T-helper 1 cell treated with Interleukin-12 subunit alpha and Interleukin-12 subunit beta and Interleukin-4 antibody, amounts not matched to agents 30 μg/mL and 1 μg/mL, for 36 hours (primary cell): ENCODE results near the gene JPH2.

ENCODE experiments used
- H3K27ac Mint-ChIP-seq: one replicate; pipeline ENCODE4 v1.8.0; 2021; ENCODE audit warnings: mild to moderate bottlenecking, mixed read lengths
- H3K27me3 Mint-ChIP-seq: one replicate; pipeline ENCODE4 v1.8.0; 2021; ENCODE audit warnings: low read depth, mixed read lengths
- H3K36me3 Mint-ChIP-seq: one replicate; pipeline ENCODE4 v1.8.0; 2021; ENCODE audit warnings: low read depth, mixed read lengths
- H3K4me1 Mint-ChIP-seq: one replicate; pipeline ENCODE4 v1.8.0; 2021; ENCODE audit warnings: low read depth, mixed read lengths
- H3K4me3 Mint-ChIP-seq: one replicate; pipeline ENCODE4 v1.8.0; 2021; ENCODE audit warnings: mild to moderate bottlenecking, moderate library complexity, mixed read lengths
- H3K9me3 Mint-ChIP-seq: one replicate; pipeline ENCODE4 v1.8.0; 2021; ENCODE audit warnings: mixed read lengths

JPH2 gene

DNA sequence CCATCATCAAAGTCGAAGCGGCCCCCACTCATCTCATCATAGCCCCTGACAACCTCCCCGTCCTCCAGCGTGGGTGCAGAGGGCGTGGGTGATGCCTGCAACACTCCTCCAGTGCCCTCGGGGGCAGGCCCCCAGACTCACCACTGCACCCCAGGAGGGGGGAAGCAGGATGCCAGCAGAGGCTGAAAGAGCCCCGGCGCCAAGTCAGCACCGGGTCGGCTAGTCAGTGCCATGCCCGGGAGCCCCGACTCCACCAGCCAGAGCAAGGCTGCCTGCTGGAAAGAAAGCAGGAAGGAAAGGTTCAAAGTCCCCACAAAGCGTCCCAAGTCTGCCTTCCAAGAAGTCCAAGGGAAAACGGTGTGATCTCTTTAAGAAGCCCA, 324 bp downstream of the JPH2 start:
- H3K4me3 Mint-ChIP-seq, result no peak overlapping the region
- H3K9me3 Mint-ChIP-seq, result no peaks in the 10 kb centered on the region
- H3K27me3 Mint-ChIP-seq, result peaks cover 60% of the 10 kb centered on the region
- no peaks in the 10 kb centered on the region for H3K36me3 Mint-ChIP-seq
- no peak overlapping the region for H3K27ac Mint-ChIP-seq
- H3K4me1 Mint-ChIP-seq, result peaks cover 15% of the 10 kb centered on the region

DNA sequence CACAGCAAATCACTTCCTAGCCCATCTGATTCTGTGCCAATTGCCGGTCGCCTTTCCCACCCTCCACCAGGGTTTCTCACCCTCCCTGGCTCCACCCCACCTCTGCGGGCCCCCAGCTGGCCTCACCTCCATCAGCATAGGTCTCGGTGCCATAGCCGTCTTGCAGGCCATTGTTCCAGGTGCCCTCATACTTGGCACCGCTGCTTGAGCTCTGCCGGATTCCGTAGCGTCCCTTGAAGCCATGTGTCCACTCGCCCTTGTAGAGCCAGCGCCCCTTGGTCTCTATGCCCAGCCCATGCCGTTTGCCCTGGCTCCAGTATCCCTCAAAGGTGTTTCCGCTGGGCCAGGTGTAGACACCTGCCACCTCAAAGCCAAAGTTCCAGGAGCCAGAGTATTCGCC, 787 bp downstream of the JPH2 start:
- H3K4me1 Mint-ChIP-seq, result peaks cover 15% of the 10 kb centered on the region
- peaks cover 63% of the 10 kb centered on the region for H3K27me3 Mint-ChIP-seq
- no peak overlapping the region for H3K27ac Mint-ChIP-seq
- no peaks in the 10 kb centered on the region for H3K9me3 Mint-ChIP-seq
- H3K36me3 Mint-ChIP-seq, result no peaks in the 10 kb centered on the region
- no peak overlapping the region for H3K4me3 Mint-ChIP-seq

GRCh38 chr20:44185574-44185973, 1.4 kb downstream of the JPH2 start:
- Mint-ChIP-seq H3K4me3 (no peak overlapping the region), H3K27ac (no peak overlapping the region), H3K4me1 (peaks cover 13% of the 10 kb centered on the region), H3K27me3 (peaks cover 66% of the 10 kb centered on the region), H3K9me3 (no peaks in the 10 kb centered on the region), H3K36me3 (no peaks in the 10 kb centered on the region)

DNA sequence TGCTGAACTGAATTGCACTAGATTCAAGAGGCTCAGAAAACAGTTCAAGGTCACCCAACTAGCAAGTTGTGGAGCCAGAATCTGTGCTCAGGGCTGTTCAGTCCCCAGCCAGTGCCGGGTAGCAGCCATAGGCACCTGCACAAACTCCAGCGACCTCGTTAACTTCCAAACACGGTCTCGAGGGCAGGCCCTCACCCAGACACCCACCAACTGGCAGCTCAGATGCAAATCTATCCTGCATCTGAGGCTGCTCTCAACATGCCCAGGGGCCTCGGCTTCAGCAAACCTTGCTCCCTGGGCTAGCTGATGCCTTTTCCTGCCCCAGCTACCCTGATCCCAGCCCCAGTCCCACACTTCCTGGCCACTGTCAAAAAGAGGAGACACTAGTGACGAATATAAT, 3.7 kb downstream of the JPH2 start:
- H3K4me3 Mint-ChIP-seq, result no peak overlapping the region
- H3K9me3 Mint-ChIP-seq, result no peaks in the 10 kb centered on the region
- no peak overlapping the region for H3K27ac Mint-ChIP-seq
- no peaks in the 10 kb centered on the region for H3K36me3 Mint-ChIP-seq
- peaks cover 61% of the 10 kb centered on the region for H3K27me3 Mint-ChIP-seq
- peaks cover 7% of the 10 kb centered on the region for H3K4me1 Mint-ChIP-seq

DNA sequence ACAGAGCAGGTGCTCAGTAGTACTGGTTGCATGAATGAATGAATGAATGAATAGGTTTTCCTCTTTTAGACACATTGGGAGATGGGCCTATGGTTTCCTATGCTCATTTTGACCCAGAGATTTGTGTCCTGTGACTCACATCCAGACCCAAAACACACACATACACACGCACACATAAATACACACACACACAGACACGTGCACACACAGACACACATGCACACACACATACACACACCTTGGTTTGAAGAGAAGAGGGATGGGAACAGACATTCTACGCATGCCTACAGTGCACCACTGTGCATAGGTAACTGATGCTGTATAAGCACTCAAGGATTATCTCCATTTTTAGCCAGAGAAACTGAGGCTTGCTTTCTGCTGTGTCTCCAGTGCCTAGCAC, 4.1 kb downstream of the JPH2 start:
- H3K4me3 Mint-ChIP-seq, result no peak overlapping the region
- peaks cover 61% of the 10 kb centered on the region for H3K27me3 Mint-ChIP-seq
- H3K27ac Mint-ChIP-seq, result no peak overlapping the region
- H3K4me1 Mint-ChIP-seq, result peaks cover 4% of the 10 kb centered on the region
- H3K9me3 Mint-ChIP-seq, result no peaks in the 10 kb centered on the region
- H3K36me3 Mint-ChIP-seq, result no peaks in the 10 kb centered on the region

DNA sequence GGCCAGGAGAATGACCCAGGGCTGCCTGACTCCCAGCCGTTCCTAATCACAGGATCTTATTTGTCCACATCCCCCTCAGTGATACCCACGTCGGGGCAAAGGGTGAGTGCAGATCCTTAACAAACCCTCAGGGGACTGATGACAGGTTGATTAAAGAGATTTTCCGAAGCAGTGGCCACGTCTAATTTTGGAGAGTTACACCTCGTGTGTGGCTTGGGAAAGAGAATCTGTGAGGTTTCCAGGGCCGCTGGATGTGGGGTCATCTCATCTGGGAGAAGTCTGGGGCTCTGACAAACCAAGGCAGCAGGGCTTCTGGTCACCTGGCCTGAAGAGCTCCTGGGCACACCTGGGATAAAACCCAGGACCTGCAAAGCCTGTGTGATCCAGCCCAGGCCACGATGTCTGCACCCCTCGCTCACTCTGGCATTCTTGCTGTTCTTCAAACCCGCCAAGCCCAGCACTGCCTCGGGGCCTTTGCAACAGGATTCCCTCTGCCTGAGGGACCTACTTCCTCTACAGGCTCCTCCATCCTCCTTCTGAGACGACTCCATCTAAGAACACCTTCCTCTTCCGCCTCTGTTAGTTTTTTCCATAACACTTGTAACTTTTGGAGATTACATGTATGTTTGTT, 4.7 kb downstream of the JPH2 start:
- no peaks in the 10 kb centered on the region for H3K36me3 Mint-ChIP-seq
- no peak overlapping the region for H3K4me3 Mint-ChIP-seq
- H3K9me3 Mint-ChIP-seq, result no peaks in the 10 kb centered on the region
- H3K27me3 Mint-ChIP-seq, result peaks cover 57% of the 10 kb centered on the region
- H3K4me1 Mint-ChIP-seq, result peaks cover under 1% of the 10 kb centered on the region
- H3K27ac Mint-ChIP-seq, result no peak overlapping the region

DNA sequence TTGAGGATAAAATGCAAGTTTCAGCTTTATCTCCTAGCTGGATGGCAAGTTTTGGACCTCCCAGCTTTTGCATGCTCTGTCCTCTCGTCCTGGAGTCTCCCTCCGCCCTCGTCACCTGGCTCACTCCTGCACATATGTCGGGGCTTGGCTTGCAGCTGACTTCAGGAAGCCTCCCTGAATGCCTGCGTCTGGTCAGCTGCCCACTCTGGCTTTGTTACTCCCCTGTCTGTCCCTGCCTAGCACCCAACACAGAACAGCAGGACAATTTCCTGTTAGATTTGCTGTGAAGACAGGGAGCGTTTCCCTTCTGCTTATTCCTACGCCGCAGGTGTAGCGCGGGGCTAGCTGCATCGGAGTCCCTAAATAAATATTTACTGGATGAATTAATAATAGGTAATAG, 5.4 kb downstream of the JPH2 start:
- H3K36me3 Mint-ChIP-seq, result no peaks in the 10 kb centered on the region
- H3K9me3 Mint-ChIP-seq, result no peaks in the 10 kb centered on the region
- peaks cover 53% of the 10 kb centered on the region for H3K27me3 Mint-ChIP-seq
- no peak overlapping the region for H3K4me3 Mint-ChIP-seq
- H3K4me1 Mint-ChIP-seq, result no peaks in the 10 kb centered on the region
- no peak overlapping the region for H3K27ac Mint-ChIP-seq

- H3K4me1 Mint-ChIP-seq, result no peaks in the 10 kb centered on the region
- H3K27ac Mint-ChIP-seq, result no peak overlapping the region
- H3K27me3 Mint-ChIP-seq, result peaks cover 48% of the 10 kb centered on the region
- no peaks in the 10 kb centered on the region for H3K9me3 Mint-ChIP-seq
- no peaks in the 10 kb centered on the region for H3K36me3 Mint-ChIP-seq
- H3K4me3 Mint-ChIP-seq, result no peak overlapping the region
Measured at GRCh38 chr20:44180814-44181213, 6.2 kb downstream of the JPH2 start.

DNA sequence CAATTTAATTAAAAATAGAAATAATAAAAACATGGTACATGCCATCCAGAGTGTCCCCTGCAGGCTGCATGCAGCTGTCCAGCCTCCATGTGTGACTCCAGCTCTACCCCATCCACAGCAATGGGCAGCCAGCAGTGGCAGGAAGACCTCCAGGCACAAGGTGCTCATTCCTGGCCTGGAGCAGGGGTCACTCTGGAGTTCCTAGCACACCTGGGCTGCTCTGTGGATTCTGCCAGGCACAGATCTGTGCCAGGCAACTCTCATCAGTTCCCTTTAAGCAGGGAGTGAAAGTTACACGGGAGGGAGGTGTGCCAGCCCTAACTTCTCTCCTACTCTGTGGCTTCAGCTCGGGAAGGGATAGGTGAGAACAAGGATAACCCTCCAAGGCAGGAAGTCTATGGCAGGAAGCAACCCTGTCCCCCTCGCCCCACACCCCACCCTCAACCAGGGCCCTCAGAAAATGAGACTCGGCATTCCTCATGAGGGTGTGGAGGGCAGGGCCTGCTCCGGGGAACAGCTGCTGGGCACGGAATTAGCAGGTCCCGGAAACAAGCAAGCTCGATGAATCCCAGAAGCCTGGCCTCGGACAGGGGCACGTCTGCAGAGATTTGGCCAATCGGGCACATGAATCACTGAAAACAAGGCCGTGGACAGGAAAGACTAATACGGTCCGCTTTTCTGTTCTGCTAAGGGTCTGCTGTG, 10.0 kb downstream of the JPH2 start:
- Mint-ChIP-seq H3K9me3 (no peaks in the 10 kb centered on the region), H3K27ac (no peak overlapping the region), H3K4me3 (no peak overlapping the region), H3K4me1 (no peaks in the 10 kb centered on the region), H3K27me3 (peaks cover 40% of the 10 kb centered on the region), H3K36me3 (no peaks in the 10 kb centered on the region)

DNA sequence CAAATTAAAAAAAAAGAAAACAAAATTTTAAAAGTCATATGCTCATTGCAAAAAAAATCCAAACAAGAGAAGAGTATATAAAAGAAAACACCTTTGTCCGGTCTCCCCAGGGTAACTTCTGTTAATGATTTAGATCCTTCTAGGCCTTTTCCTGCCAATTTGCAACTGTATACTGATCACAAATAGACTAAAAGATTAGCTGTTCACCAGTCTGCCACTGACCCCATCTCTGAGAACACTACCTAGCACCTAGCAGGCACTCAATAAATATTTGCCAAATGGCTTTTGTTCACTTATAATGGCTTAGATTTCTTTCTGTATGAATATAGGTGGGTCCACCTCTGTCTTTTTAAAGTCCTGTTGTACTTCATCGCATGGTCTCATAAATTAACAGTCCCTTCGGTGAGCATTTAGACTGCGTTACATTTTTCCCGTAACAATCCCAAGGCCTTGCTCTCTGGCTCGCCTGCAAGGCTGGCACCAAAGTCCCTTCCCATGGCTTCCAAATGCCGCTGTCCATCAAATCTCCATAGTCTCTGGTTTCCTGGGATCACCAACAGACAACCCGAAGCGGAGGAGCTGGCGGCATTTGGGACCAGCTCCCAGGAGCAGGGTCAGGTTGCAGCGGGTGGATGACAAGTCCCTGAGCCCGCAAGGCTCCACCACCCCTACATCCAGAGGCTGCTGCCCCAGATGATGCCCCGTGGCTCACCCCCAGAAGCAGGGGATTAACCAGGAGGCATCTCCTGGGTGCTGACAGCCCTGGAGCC, 11.8 kb downstream of the JPH2 start:
- no peaks in the 10 kb centered on the region for H3K9me3 Mint-ChIP-seq
- H3K4me3 Mint-ChIP-seq, result no peak overlapping the region
- no peaks in the 10 kb centered on the region for H3K36me3 Mint-ChIP-seq
- H3K4me1 Mint-ChIP-seq, result no peaks in the 10 kb centered on the region
- peaks cover 47% of the 10 kb centered on the region for H3K27me3 Mint-ChIP-seq
- H3K27ac Mint-ChIP-seq, result no peak overlapping the region

- Mint-ChIP-seq H3K9me3 (no peaks in the 10 kb centered on the region), H3K4me1 (no peaks in the 10 kb centered on the region), H3K36me3 (no peaks in the 10 kb centered on the region), H3K27me3 (peaks cover 56% of the 10 kb centered on the region), H3K4me3 (no peak overlapping the region), H3K27ac (no peak overlapping the region)
Measured at GRCh38 chr20:44173846-44174245, 13.1 kb downstream of the JPH2 start.

GRCh38 chr20:44173116-44173515, 13.9 kb downstream of the JPH2 start:
- Mint-ChIP-seq H3K9me3 (no peaks in the 10 kb centered on the region), H3K4me1 (no peaks in the 10 kb centered on the region), H3K27ac (no peak overlapping the region), H3K27me3 (peaks cover 53% of the 10 kb centered on the region), H3K4me3 (no peak overlapping the region), H3K36me3 (no peaks in the 10 kb centered on the region)

GRCh38 chr20:44172572-44172950, 14.4 kb downstream of the JPH2 start:
- no peaks in the 10 kb centered on the region for H3K36me3 Mint-ChIP-seq
- H3K27me3 Mint-ChIP-seq, result peaks cover 50% of the 10 kb centered on the region
- H3K4me1 Mint-ChIP-seq, result no peaks in the 10 kb centered on the region
- H3K4me3 Mint-ChIP-seq, result no peak overlapping the region
- no peaks in the 10 kb centered on the region for H3K9me3 Mint-ChIP-seq
- no peak overlapping the region for H3K27ac Mint-ChIP-seq

GRCh38 chr20:44171775-44172571, 15.0 kb downstream of the JPH2 start:
- Mint-ChIP-seq H3K27me3 (peaks cover 55% of the 10 kb centered on the region), H3K4me1 (no peaks in the 10 kb centered on the region), H3K36me3 (no peaks in the 10 kb centered on the region), H3K27ac (no peak overlapping the region), H3K9me3 (no peaks in the 10 kb centered on the region), H3K4me3 (no peak overlapping the region)
